Mammary microvascular endothelial cell (primary cell): Measurements from ENCODE around the gene TRDN. TPM values are rescaled to one million over a fixed set of nuclear protein-coding genes. Genes with fewer than 3 reads are reported as not detected.

Source experiments
- total RNA-seq: library from RNA; depleted of rRNA; stranded (reverse); fragments of >200 nt; gene quantifications from 2 replicates; pipeline ENCODE4 v1.2.3, GENCODE V29; 2015

TRDN gene, protein sequence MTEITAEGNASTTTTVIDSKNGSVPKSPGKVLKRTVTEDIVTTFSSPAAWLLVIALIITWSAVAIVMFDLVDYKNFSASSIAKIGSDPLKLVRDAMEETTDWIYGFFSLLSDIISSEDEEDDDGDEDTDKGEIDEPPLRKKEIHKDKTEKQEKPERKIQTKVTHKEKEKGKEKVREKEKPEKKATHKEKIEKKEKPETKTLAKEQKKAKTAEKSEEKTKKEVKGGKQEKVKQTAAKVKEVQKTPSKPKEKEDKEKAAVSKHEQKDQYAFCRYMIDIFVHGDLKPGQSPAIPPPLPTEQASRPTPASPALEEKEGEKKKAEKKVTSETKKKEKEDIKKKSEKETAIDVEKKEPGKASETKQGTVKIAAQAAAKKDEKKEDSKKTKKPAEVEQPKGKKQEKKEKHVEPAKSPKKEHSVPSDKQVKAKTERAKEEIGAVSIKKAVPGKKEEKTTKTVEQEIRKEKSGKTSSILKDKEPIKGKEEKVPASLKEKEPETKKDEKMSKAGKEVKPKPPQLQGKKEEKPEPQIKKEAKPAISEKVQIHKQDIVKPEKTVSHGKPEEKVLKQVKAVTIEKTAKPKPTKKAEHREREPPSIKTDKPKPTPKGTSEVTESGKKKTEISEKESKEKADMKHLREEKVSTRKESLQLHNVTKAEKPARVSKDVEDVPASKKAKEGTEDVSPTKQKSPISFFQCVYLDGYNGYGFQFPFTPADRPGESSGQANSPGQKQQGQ
- total RNA-seq, result not detected in 2 replicates

GRCh38 chr6:123636782-123637181 is at the start of gene TRDN:
Gene TRDN, minus strand, starts transcription at chr6:123636950. Its CDS starts 175 bp downstream, at chr6:123636775.

Other genes starting within 250 kb of the TRDN start
- gene NKAIN2, start 166.9 kb upstream of the TRDN start, total RNA-seq, result not detected in 2 replicates